DND-41 (cell line): ENCODE results near the gene MAPK1.

Source experiments
- EZH2 ChIP-seq: IDR thresholded peaks from 3 replicates; pipeline ENCODE4 v1.6.1; 2012; ENCODE audit warnings: borderline replicate concordance, low read depth, mild to moderate bottlenecking, moderate library complexity, low read length, inconsistent platforms; ENCODE audit not compliant: severe bottlenecking
- TF ChIP-seq, protein P1 (sequence below): IDR thresholded peaks from 2 replicates; pipeline ENCODE4 v1.5.1; 2012; ENCODE audit warnings: borderline replicate concordance, low read length, moderate library complexity, mild to moderate bottlenecking; ENCODE audit not compliant: poor library complexity, severe bottlenecking; ENCODE audit errors: extremely low read depth

- TF ChIP-seq, protein P1, sequence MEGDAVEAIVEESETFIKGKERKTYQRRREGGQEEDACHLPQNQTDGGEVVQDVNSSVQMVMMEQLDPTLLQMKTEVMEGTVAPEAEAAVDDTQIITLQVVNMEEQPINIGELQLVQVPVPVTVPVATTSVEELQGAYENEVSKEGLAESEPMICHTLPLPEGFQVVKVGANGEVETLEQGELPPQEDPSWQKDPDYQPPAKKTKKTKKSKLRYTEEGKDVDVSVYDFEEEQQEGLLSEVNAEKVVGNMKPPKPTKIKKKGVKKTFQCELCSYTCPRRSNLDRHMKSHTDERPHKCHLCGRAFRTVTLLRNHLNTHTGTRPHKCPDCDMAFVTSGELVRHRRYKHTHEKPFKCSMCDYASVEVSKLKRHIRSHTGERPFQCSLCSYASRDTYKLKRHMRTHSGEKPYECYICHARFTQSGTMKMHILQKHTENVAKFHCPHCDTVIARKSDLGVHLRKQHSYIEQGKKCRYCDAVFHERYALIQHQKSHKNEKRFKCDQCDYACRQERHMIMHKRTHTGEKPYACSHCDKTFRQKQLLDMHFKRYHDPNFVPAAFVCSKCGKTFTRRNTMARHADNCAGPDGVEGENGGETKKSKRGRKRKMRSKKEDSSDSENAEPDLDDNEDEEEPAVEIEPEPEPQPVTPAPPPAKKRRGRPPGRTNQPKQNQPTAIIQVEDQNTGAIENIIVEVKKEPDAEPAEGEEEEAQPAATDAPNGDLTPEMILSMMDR, result no peak
- TF ChIP-seq EZH2, result no peak
These were observed 29.6 kb upstream of the MAPK1 start for GRCh38 chr22:21896951-21897513.
